Measurements from ENCODE around the gene CPSF2. TPM values are rescaled to one million over a fixed set of nuclear protein-coding genes. Genes with fewer than 3 reads are reported as not detected.
"Not testable (repeated sequence)": the region's sequence is repeated elsewhere in the genome, so short reads cannot be mapped to it uniquely, and the experiment has no call there.

Gene CPSF2
- total and polyA plus RNA-seq, 4 experiments from 2014 or later = 24.0 to 71.9 (median 54.1) TPM

- Mint-ChIP-seq H3K36me3 (peaks cover 0 to 3% of the 10 kb centered on the region in 2 donors), H3K27me3 (no peaks in the 10 kb centered on the region), H3K4me3 (no peak overlapping the region), H3K4me1 (no peaks in the 10 kb centered on the region), H3K9me3 (peaks cover 0 to 3% (median 0%) of the 10 kb centered on the region in 8 donors), H3K27ac (no peak overlapping the region)
- H3K4me1 ChIP-seq (ENCODE audit: insufficient read depth, low read length) = no peaks in the 10 kb centered on the region
- no peaks in the 10 kb centered on the region for H3K36me3 ChIP-seq (ENCODE audit: insufficient read depth, low read length)
- ChIA-PET CTCF (ENCODE audit: partially characterized antibody) (no interaction called here), POLR2A (ENCODE audit: partially characterized antibody) (no interaction called here)
- DNase-seq = no peak
- H3K4me3 ChIP-seq (ENCODE audit: low read length in 2 of 2) = no peak overlapping the region
- no peaks in the 10 kb centered on the region for H3K27me3 ChIP-seq (ENCODE audit: insufficient read depth, low read length)
- no peak overlapping the region for H3K27ac ChIP-seq (ENCODE audit: low read depth, low read length)
- intact Hi-C loops (cut with micrococcal nuclease) = no loop called here
- no peaks in the 10 kb centered on the region for H3K9me3 ChIP-seq (ENCODE audit: control insufficient read depth in 1 of 2, low read length in 2 of 2)
Observed at GRCh38 chr14:92175811-92176210, 54.0 kb downstream of the CPSF2 start.

- CTCF ChIA-PET (ENCODE audit: partially characterized antibody) = no interaction called here
- H3K9me3 ChIP-seq (ENCODE audit: control insufficient read depth in 1 of 2, low read length in 2 of 2) = no peaks in the 10 kb centered on the region
- H3K27me3 Mint-ChIP-seq = no peaks in the 10 kb centered on the region
- no peaks in the 10 kb centered on the region for H3K27me3 ChIP-seq (ENCODE audit: insufficient read depth, low read length)
- H3K27ac ChIP-seq (ENCODE audit: low read depth, low read length) = no peak overlapping the region
- POLR2A ChIA-PET (ENCODE audit: partially characterized antibody) = no interaction called here
- no peak for DNase-seq
- no peaks in the 10 kb centered on the region for H3K4me1 ChIP-seq (ENCODE audit: insufficient read depth, low read length)
- peaks cover 0 to 3% (median 0%) of the 10 kb centered on the region in 8 donors for H3K9me3 Mint-ChIP-seq
- no peak overlapping the region for H3K27ac Mint-ChIP-seq
- H3K4me1 Mint-ChIP-seq = no peaks in the 10 kb centered on the region
- no peaks in the 10 kb centered on the region for H3K36me3 Mint-ChIP-seq
- no peak overlapping the region for H3K4me3 Mint-ChIP-seq
- H3K4me3 ChIP-seq (ENCODE audit: low read length in 2 of 2) = no peak overlapping the region
- no peaks in the 10 kb centered on the region for H3K36me3 ChIP-seq (ENCODE audit: insufficient read depth, low read length)
- intact Hi-C loops (cut with micrococcal nuclease) = no loop called here
Observed at GRCh38 chr14:92176476-92176875, 54.7 kb downstream of the CPSF2 start.

GRCh38 chr14:92179178-92179577 lies 57.4 kb downstream of the CPSF2 start:
- H3K4me3 ChIP-seq (ENCODE audit: low read length in 2 of 2); H3K36me3 ChIP-seq (ENCODE audit: insufficient read depth, low read length); H3K36me3 Mint-ChIP-seq; H3K27me3 Mint-ChIP-seq; H3K9me3 Mint-ChIP-seq; H3K9me3 ChIP-seq (ENCODE audit: control insufficient read depth in 1 of 2, low read length in 2 of 2); H3K4me1 ChIP-seq (ENCODE audit: insufficient read depth, low read length); intact Hi-C loops (cut with micrococcal nuclease); CTCF ChIA-PET (ENCODE audit: partially characterized antibody); DNase-seq; POLR2A ChIA-PET (ENCODE audit: partially characterized antibody); H3K27me3 ChIP-seq (ENCODE audit: insufficient read depth, low read length); H3K27ac ChIP-seq (ENCODE audit: low read depth, low read length); H3K4me1 Mint-ChIP-seq; H3K4me3 Mint-ChIP-seq: not testable (repeated sequence)
- H3K27ac Mint-ChIP-seq = peak overlapping the region in 2 of 7 donors; percentile 18 to 52

GRCh38 chr14:92185559-92185958 lies 63.8 kb downstream of the CPSF2 start:
- no peaks in the 10 kb centered on the region for H3K27me3 Mint-ChIP-seq
- no peaks in the 10 kb centered on the region for H3K36me3 ChIP-seq (ENCODE audit: insufficient read depth, low read length)
- CTCF ChIA-PET (ENCODE audit: partially characterized antibody) = no interaction called here
- no peak overlapping the region for H3K27ac Mint-ChIP-seq
- intact Hi-C loops (cut with micrococcal nuclease) = no loop called here
- H3K36me3 Mint-ChIP-seq = peaks cover 0 to 4% of the 10 kb centered on the region in 2 donors
- H3K4me3 Mint-ChIP-seq = no peak overlapping the region
- no peak for DNase-seq
- no peaks in the 10 kb centered on the region for H3K27me3 ChIP-seq (ENCODE audit: insufficient read depth, low read length)
- H3K27ac ChIP-seq (ENCODE audit: low read depth, low read length) = no peak overlapping the region
- POLR2A ChIA-PET (ENCODE audit: partially characterized antibody) = no interaction called here
- peaks cover 0 to 5% (median 3%) of the 10 kb centered on the region in 8 donors for H3K9me3 Mint-ChIP-seq
- no peak overlapping the region for H3K4me3 ChIP-seq (ENCODE audit: low read length in 2 of 2)
- no peaks in the 10 kb centered on the region for H3K4me1 ChIP-seq (ENCODE audit: insufficient read depth, low read length)
- H3K4me1 Mint-ChIP-seq = no peaks in the 10 kb centered on the region
- no peaks in the 10 kb centered on the region for H3K9me3 ChIP-seq (ENCODE audit: control insufficient read depth in 1 of 2, low read length in 2 of 2)

GRCh38 chr14:92187616-92188015 lies 65.8 kb downstream of the CPSF2 start:
- H3K4me1 ChIP-seq (ENCODE audit: insufficient read depth, low read length); H3K36me3 Mint-ChIP-seq; H3K4me1 Mint-ChIP-seq; H3K36me3 ChIP-seq (ENCODE audit: insufficient read depth, low read length); H3K9me3 ChIP-seq (ENCODE audit: control insufficient read depth in 1 of 2, low read length in 2 of 2); CTCF ChIA-PET (ENCODE audit: partially characterized antibody); DNase-seq; intact Hi-C loops (cut with micrococcal nuclease); H3K4me3 Mint-ChIP-seq; H3K27me3 ChIP-seq (ENCODE audit: insufficient read depth, low read length); POLR2A ChIA-PET (ENCODE audit: partially characterized antibody); H3K27ac ChIP-seq (ENCODE audit: low read depth, low read length); H3K9me3 Mint-ChIP-seq; H3K4me3 ChIP-seq (ENCODE audit: low read length in 2 of 2); H3K27me3 Mint-ChIP-seq; H3K27ac Mint-ChIP-seq: not testable (repeated sequence)

- Histone ChIP-seq H3K27ac (ENCODE audit: low read depth, low read length) (no peak overlapping the region), H3K4me1 (ENCODE audit: insufficient read depth, low read length) (no peaks in the 10 kb centered on the region), H3K4me3 (ENCODE audit: low read length in 2 of 2) (no peak overlapping the region), H3K36me3 (ENCODE audit: insufficient read depth, low read length) (no peaks in the 10 kb centered on the region), H3K9me3 (ENCODE audit: control insufficient read depth in 1 of 2, low read length in 2 of 2) (no peaks in the 10 kb centered on the region), H3K27me3 (ENCODE audit: insufficient read depth, low read length) (no peaks in the 10 kb centered on the region)
- Mint-ChIP-seq H3K27ac (no peak overlapping the region), H3K27me3 (peaks cover 0 to 2% of the 10 kb centered on the region in 2 donors), H3K4me1 (no peaks in the 10 kb centered on the region), H3K9me3 (peaks cover 0 to 5% (median 3%) of the 10 kb centered on the region in 8 donors), H3K36me3 (peaks cover 0 to 4% of the 10 kb centered on the region in 2 donors), H3K4me3 (no peak overlapping the region)
- ChIA-PET CTCF (ENCODE audit: partially characterized antibody) (no interaction called here), POLR2A (ENCODE audit: partially characterized antibody) (no interaction called here)
- intact Hi-C loops (cut with micrococcal nuclease) = no loop called here
- DNase-seq = no peak
Observed at GRCh38 chr14:92190768-92191167, 69.0 kb downstream of the CPSF2 start.

- Histone ChIP-seq H3K4me1 (ENCODE audit: insufficient read depth, low read length) (no peaks in the 10 kb centered on the region), H3K9me3 (ENCODE audit: control insufficient read depth in 1 of 2, low read length in 2 of 2) (no peaks in the 10 kb centered on the region), H3K36me3 (ENCODE audit: insufficient read depth, low read length) (no peaks in the 10 kb centered on the region), H3K27ac (ENCODE audit: low read depth, low read length) (no peak overlapping the region), H3K4me3 (ENCODE audit: low read length in 2 of 2) (no peak overlapping the region), H3K27me3 (ENCODE audit: insufficient read depth, low read length) (no peaks in the 10 kb centered on the region)
- ChIA-PET POLR2A (ENCODE audit: partially characterized antibody) (no interaction called here), CTCF (ENCODE audit: partially characterized antibody) (no interaction called here)
- H3K36me3 Mint-ChIP-seq = no peaks in the 10 kb centered on the region
- H3K4me1 Mint-ChIP-seq = peaks cover 0 to 2% (median under 1%) of the 10 kb centered on the region in 4 donors
- DNase-seq = no peak
- H3K9me3 Mint-ChIP-seq = no peaks in the 10 kb centered on the region
- no peak overlapping the region for H3K4me3 Mint-ChIP-seq
- H3K27me3 Mint-ChIP-seq = peaks cover 10 to 12% of the 10 kb centered on the region in 2 donors
- H3K27ac Mint-ChIP-seq = no peak overlapping the region
- intact Hi-C loops (cut with micrococcal nuclease) = no loop called here
Observed at GRCh38 chr14:92198804-92199203, 77.0 kb downstream of the CPSF2 start.

- Mint-ChIP-seq H3K4me1 (peaks cover 0 to 2% (median under 1%) of the 10 kb centered on the region in 4 donors), H3K27me3 (peaks cover 11 to 12% of the 10 kb centered on the region in 2 donors), H3K36me3 (no peaks in the 10 kb centered on the region), H3K27ac (no peak overlapping the region), H3K4me3 (no peak overlapping the region), H3K9me3 (no peaks in the 10 kb centered on the region)
- no peaks in the 10 kb centered on the region for H3K4me1 ChIP-seq (ENCODE audit: insufficient read depth, low read length)
- H3K27ac ChIP-seq (ENCODE audit: low read depth, low read length) = no peak overlapping the region
- no peaks in the 10 kb centered on the region for H3K9me3 ChIP-seq (ENCODE audit: control insufficient read depth in 1 of 2, low read length in 2 of 2)
- no peak for DNase-seq
- POLR2A ChIA-PET (ENCODE audit: partially characterized antibody) = no interaction called here
- intact Hi-C loops (cut with micrococcal nuclease) = no loop called here
- CTCF ChIA-PET (ENCODE audit: partially characterized antibody) = no interaction called here
- no peaks in the 10 kb centered on the region for H3K27me3 ChIP-seq (ENCODE audit: insufficient read depth, low read length)
- H3K36me3 ChIP-seq (ENCODE audit: insufficient read depth, low read length) = no peaks in the 10 kb centered on the region
- no peak overlapping the region for H3K4me3 ChIP-seq (ENCODE audit: low read length in 2 of 2)
Observed at GRCh38 chr14:92199763-92200162, 78.0 kb downstream of the CPSF2 start.
